Epithelial cell of proximal tubule (primary cell): Measurements from ENCODE around the gene MAML2. TPM values are rescaled to one million over a fixed set of nuclear protein-coding genes. Genes with fewer than 3 reads are reported as not detected.

Experiments
- DNase-seq: peaks from one replicate; pipeline ENCODE4 v3.0.0-alpha.2; 2011; ENCODE audit warnings: low read depth
- H3K4me3 ChIP-seq: 2 replicates; pipeline ENCODE4 v1.5.1; 2011; ENCODE audit warnings: low read depth, mild to moderate bottlenecking, low read length
- total RNA-seq: library from RNA; depleted of rRNA; stranded (reverse); fragments of >200 nt; gene quantifications from 2 replicates; pipeline ENCODE4 v1.2.3, GENCODE V29; 2015
- TF ChIP-seq, protein P1 (sequence below): conservative IDR thresholded peaks from 2 replicates; pipeline ENCODE4 v1.5.1; 2012; ENCODE audit warnings: low read depth, mild to moderate bottlenecking, low read length

Gene MAML2
- total RNA-seq, 1 donor from 2014 or later, result 5.1 TPM

DNA sequence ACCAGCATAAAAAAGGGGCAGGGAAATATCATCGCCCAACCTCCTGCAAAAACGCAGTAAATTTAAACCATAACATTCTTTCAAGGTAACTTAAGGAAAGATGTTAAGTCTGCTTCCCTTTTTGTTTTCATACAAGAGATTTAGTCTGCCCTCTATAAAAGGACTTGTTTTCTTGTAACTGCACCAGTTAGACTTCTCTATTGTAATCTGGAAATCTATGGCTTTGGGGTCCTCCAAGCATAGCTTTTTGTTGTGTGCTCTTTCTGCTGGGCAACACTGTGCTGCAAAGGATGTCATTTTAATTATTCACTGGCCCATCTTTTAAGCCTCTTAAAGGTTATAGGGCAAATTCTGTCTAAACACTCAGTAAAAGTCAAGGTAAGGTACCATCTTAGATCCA, 136.0 kb downstream of the MAML2 start:
- no peak overlapping the region for H3K4me3 ChIP-seq
- TF ChIP-seq, protein P1, sequence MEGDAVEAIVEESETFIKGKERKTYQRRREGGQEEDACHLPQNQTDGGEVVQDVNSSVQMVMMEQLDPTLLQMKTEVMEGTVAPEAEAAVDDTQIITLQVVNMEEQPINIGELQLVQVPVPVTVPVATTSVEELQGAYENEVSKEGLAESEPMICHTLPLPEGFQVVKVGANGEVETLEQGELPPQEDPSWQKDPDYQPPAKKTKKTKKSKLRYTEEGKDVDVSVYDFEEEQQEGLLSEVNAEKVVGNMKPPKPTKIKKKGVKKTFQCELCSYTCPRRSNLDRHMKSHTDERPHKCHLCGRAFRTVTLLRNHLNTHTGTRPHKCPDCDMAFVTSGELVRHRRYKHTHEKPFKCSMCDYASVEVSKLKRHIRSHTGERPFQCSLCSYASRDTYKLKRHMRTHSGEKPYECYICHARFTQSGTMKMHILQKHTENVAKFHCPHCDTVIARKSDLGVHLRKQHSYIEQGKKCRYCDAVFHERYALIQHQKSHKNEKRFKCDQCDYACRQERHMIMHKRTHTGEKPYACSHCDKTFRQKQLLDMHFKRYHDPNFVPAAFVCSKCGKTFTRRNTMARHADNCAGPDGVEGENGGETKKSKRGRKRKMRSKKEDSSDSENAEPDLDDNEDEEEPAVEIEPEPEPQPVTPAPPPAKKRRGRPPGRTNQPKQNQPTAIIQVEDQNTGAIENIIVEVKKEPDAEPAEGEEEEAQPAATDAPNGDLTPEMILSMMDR, result no peak
- no peak for DNase-seq

DNA sequence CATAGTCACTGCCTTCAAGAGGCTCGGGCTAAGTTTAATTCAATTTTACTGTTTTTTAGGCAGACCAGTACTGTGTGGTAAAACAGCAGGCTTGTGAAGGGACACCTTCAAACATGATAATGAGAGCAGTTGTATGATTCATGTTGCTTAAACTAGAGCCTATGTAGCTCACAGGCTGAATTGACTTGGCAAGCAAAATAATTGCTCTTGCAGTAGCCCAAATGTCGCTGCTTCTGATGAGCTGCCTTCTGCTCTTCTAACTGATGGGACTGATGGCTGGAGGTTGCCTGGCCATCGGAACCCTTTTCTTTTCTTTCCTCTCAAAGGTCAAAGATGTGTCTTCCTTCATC, 137.6 kb downstream of the MAML2 start:
- no peak overlapping the region for H3K4me3 ChIP-seq
- no peak for DNase-seq
- TF ChIP-seq, protein P1, result no peak

DNA sequence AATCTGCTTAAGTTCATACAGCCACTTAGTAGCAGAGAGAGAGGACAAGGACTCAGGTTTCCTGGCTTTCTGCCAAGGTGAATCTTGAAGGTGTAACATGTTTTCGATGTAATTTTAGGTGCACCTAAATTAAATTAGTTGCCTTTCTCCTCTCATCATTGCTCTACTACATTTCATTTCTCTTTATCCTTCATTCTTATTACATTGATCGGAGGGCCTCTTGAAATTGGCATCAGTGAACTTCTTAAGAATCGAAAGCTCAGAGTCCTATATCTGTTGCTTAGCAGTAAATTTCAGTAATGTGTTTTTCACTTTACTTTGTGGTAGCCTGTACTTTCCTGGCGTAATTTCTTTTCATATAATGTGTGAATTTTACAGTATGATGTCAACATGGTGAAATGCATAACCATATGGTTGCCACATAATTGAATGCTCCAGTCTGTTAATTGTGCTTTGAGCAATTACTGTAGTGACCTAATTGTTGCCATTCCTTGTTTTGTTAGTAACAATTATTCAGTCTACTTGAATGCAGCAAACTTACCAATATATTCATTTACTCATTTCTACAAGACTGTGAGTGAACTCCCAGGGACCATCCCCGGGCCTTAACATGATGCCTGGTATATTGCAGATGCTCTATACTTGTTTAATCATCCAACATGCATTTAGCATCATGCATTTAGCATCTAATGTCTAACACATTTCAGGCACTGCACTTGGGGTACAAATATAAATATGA, 138.1 kb downstream of the MAML2 start:
- H3K4me3 ChIP-seq, result no peak overlapping the region
- TF ChIP-seq, protein P1, result no peak
- DNase-seq, result no peak

DNA sequence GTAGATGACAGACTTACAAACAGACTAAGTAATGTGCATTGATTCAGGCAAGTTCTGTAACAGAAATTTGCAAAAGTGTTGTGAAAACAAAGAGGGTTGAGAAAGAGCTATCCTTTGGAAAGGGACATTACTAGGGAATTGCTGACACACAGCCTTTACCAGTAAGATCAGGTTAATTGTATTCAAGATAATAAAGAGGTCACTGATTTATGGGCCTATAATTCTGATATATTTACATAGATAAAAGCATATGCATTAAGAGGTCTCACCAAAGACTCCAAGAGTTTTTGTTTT, 138.7 kb downstream of the MAML2 start:
- TF ChIP-seq, protein P1, result no peak
- no peak overlapping the region for H3K4me3 ChIP-seq
- DNase-seq, result no peak

DNA sequence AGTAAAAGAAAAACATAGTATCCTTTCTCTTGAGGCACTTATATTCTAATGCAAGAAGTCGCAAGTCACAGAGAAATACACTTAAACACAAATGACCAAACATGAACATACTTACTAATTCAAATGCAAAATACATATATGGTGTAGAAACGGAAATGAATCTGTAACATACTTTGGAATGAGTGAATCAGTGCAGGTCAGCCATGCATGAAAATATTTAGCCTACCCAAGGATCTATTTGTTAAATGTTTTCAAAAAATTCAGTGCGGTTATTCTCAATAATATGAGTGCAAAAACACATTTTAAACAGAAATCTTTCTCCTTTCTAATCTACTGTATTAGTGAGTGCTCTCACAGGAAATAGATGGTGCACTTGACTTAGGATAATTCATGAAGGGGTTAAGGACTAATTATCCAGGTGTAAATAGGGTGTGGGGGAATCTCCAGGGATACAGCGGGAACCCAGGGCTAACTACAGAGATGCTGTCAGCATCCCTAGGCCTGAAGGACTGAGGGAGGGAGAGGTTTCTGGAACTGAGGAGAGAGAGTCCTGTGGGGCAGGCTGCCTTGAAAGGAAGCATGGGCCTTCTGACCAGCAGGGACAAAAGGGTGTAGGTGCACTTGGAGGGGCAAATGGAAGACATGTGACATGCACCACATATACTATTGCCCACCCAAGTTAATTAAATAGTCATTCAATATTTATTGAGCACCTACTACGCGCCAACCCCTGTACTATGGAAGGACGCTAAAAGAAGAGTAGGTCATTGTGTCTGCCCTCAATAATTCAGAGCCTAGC, 139.2 kb downstream of the MAML2 start:
- no peak overlapping the region for H3K4me3 ChIP-seq
- TF ChIP-seq, protein P1, result no peak
- DNase-seq, result no peak

DNA sequence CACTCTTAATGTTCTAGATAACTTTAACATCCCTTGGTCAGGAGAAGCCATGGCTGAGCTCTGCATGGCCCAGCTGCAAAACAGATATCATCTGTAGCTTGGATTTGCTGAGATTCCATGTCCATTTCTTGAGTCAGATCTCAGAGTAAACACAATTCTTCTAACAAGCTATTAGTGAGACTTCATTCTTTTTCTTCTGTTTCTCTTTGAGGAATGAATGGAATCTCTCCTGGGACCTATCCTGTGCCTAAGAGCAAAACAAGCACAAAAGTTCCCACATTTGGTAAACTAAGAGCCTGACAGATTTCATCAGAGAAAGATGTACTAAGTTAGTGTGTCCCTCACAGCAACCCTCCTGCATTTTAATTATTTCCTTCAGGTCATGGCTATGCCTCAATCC, 142.8 kb downstream of the MAML2 start:
- peak; percentile 52 for DNase-seq
- no peak overlapping the region for H3K4me3 ChIP-seq
- TF ChIP-seq, protein P1, result no peak
